Sciatic nerve (tissue), 2 donors: ENCODE results near the gene OR4L1. TPM values are rescaled to one million over a fixed set of nuclear protein-coding genes. Genes with fewer than 3 reads are reported as not detected.
"Not testable (repeated sequence)": the region's sequence is repeated elsewhere in the genome, so short reads cannot be mapped to it uniquely, and the experiment has no call there.

Experiments used
- ATAC-seq: fragments of 200-7000 bp; cut with Tn5 transposase; one replicate; pipeline ENCODE4 v1.9.1; 2020; ENCODE audit warnings: mild to moderate bottlenecking, moderate library complexity
- DNase-seq: peaks from one replicate; pipeline ENCODE4 v3.0.0-alpha.2; 2020; ENCODE audit warnings: low spot score
- intact Hi-C: fragments of 100-400 bp; cut with DNase I; formaldehyde crosslinking; loops from one replicate; pipeline ENCODE4 v1.14.2; 2022
- total RNA-seq: library from RNA; stranded (reverse); fragmentation: NEBNext Ultra II Directional; extraction: Animal tissue kit (Norgen Biotek cat#: 25700); gene quantifications from one replicate; pipeline ENCODE4 v1.2.1, GENCODE V29; 2021
- donor health status: DM: no; HTN: no; CAD: no.
- donor health status: DM: no; HTN: no; CAD: no.

Gene OR4L1, protein sequence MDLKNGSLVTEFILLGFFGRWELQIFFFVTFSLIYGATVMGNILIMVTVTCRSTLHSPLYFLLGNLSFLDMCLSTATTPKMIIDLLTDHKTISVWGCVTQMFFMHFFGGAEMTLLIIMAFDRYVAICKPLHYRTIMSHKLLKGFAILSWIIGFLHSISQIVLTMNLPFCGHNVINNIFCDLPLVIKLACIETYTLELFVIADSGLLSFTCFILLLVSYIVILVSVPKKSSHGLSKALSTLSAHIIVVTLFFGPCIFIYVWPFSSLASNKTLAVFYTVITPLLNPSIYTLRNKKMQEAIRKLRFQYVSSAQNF
- not detected for total RNA-seq

DNA sequence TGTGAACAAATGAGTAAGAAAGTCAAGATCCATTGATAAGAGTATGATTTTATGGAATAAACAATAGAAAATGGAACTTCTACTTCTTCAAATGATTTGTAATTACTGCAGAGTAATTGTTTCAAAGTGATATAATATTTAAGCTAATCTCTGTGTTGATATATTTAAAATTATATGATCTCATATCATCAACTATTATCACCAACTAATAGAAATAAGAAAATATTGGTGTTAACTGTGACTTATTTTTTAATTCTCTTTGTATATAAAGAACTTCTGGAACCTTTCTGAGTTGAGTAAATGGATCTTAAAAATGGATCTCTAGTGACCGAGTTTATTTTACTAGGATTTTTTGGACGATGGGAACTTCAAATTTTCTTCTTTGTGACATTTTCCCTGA is at the start of gene OR4L1:
Gene OR4L1, plus strand, starts transcription at position 301 of the 400 bp plus-strand sequence. Its CDS starts 0 bp downstream, at position 301.
- DNase-seq, result no peak
- no peak for ATAC-seq
- intact Hi-C loops, result no loop called here

DNA sequence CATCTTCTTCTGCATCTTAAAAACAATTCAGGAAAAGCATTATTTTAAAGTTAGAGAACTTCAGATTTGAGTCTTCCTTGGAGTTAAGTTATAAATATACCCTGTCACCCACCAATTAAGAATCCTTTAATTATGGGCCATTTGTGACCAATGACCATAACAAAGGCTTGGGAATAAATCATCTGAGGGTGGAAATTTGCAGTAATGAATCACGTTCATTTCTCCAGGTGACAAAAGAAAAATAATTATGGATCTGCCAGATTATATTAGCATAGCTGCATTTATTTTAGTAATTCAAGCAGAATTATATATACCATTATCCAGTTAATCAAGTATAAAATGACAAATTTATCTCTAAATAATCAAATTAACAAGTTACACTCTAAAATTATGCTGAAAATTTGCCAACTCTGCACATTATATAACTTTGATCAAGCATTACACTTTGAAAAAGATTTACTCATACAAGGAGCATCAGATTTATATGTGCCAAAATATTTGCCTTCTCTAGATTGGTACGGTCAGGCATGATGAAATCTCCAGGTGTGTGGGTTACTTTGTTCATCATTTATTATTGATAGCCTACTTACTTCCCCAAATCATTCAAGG is 40.5 kb upstream of the OR4L1 start, which contains the start of gene OR4K14:
Gene OR4K14, minus strand, starts transcription at position 51 of the 609 bp plus-strand sequence. CDS start 4,114 bp downstream, outside the sequence.
- ATAC-seq (no peak), DNase-seq (no peak)
- intact Hi-C loops, result no loop called here

DNA sequence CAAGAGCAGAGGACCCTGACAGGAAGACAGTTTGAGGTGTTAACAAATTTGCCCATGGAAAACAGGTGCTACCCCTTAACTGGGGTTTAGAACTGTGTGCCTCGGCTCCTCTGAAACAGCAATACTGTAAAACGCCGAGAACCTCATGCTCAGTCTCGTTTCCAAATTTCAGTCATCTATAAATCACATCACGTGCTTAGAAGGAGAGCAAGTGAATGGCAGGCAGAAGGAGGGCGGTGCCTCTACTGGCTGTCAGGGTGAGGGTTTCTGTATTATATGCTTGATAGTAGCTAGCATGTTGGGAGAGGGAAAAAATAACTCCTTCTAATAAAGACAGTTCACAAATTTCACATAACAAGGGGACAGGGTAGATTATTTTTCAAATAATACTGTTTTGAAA is 28.8 kb upstream of the OR4L1 start:
- DNase-seq, result no peak
- ATAC-seq, result no peak
- intact Hi-C loops, result no loop called here

DNA sequence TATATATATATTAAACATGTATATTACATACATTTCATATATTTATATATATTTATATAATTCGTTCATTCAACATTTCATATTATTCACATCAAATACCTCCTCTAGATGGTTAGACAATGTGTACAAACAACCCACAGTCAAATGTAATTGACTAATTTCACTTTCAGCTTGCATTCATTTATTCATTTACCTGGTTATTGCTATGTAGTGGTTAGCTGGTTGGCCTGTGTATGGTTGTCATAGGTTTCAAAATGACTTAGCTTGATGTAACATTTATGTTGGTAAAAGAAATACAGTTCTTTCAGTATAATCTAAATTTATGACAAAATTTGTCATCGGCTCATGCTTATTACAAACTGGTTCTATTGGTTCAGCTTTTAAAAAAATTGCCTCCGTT is 24.4 kb upstream of the OR4L1 start:
- ATAC-seq, result no peak
- intact Hi-C loops, result no loop called here
- DNase-seq, result no peak

DNA sequence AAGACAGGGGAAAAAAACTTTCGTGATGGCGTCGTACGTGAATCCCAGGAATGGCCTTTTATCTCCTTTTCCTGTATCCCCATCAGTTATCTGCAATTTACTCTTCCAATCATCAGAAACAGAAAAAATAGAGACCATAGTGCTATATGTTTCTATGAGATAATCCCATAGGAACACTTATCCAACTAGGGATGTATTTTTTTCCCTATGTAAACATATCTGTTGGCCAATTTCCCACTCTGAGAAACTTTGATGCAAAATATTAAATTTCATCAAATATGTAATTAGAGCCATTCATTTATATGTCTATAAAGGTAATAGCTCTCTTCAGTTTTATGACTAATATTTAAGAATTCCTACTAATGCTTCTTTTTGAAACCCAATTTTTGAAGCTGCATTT is 23.9 kb upstream of the OR4L1 start, which contains the start of gene OR4K13:
Gene OR4K13, minus strand, starts transcription at position 101 of the 400 bp plus-strand sequence. CDS start 1,280 bp downstream, outside the sequence.
- ATAC-seq (no peak), DNase-seq (no peak)
- intact Hi-C loops, result no loop called here

DNA sequence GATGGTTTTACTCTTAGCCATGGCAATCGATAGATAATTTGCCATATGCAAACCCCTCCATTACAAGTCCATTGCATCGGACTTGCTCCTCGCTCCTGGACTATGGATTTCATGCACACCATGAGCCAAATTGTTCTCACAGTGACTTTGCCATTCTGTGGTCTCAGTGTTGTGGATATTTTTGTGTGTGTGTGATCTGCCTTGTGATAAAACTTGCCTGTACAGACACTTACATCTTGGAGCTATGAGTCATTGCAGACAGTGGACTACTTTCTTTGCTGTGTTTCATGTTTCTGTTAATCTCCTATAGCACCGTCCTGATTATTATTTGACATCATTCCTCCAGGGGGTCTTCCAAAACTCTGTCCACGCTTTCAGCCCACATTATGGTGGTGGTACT is 15.6 kb upstream of the OR4L1 start:
- DNase-seq (no peak), ATAC-seq (no peak)
- intact Hi-C loops, result no loop called here

DNA sequence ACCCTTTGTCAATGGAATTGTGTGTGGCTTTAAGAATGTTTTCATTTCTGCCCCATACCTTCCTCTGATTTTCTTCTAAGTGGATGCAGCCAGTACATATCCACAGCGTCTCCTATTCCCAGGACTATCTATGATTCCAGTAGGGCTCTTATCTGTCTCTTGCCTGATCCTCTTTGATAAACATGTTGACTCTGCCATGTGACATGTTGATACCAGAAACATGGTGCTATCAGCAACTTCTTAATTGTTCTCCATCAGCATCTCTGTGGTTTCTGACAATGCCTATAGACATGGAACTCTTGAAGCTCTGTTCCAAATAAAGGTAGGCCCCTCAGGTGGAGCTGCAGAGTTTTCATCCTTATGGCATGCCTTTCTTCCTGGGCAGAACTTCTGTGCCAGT is 11.6 kb upstream of the OR4L1 start:
- DNase-seq, result no peak
- no peak for ATAC-seq
- intact Hi-C loops, result no loop called here

DNA sequence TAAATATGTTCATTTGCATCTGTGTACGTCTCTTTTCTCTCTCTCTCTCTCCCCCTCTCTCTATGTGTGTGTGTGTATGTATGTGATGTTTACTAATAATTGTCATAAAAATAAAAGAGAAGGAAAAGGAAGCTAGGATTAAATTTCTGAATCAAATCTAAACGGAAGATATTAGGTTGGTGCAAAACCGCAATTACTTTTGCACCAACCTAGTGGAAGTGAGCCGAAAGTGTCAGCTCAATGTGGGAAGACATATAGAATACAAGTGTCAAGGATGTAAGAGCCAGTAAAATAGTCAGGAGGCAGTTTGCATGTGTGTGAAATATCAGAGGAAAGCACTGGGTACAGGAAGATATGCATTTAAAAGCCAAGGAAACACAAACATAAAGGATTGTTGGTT is 32.2 kb downstream of the OR4L1 start:
- DNase-seq (no peak), ATAC-seq (no peak)
- intact Hi-C loops, result no loop called here

DNA sequence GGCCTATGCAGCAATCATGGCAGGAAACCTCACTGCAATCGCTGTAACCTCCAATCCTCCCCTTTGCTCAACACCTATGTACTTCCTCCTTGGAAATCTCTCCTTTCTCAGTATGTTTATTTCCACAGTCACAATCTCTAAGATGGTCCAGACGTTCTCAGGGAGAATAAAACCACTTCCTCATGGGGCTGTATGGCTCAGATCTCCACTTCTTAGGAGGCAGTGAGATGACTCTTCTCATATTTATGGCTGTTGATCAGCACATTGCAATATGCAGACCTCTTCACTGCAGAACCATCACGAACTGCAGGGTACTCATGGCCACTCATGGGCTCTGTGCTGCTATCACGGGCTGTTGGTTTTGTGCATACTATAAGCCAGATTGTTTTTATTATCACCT is 33.6 kb downstream of the OR4L1 start:
- no peak for DNase-seq
- ATAC-seq, result no peak
- intact Hi-C loops, result no loop called here

DNA sequence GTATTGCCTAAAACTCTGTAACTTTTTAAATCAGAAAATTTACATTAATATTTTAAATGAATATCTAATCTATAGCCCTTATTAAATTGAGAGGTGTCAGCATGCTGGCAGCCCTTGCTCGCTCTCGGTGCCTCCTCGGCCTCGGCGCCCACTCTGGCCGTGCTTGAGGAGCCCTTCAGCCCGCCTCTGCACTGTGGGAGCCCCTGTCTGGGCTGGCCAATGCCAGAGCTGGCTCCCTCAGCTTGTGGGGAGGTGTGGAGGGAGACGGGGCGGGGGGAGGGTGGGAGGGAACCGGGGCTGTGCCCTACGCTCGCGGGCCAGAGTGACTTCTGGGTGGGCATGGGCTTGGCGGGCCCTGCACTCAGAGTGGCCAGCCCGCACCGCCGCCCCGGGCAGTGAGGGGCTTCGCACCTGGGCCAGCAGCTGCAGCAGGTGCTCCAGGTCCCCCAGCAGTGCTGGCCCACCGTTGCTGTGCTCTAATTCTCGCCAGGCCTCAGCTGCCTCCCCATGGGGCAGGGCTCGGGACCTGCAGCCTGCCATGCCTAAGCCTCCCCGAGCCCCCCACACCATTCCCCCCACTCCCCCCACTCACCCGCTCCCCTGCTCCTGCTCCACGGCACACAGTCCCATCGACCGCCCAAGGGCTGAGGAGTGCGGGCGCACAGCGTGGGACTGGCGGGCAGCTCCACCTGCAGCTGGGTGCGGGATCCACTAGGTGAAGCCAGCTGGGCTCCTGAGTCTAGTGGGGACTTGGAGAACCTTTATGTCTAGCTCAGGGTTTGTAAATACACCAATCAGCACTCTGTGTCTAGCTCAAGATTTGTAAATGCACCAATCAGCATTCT is 39.3 kb downstream of the OR4L1 start:
- DNase-seq, intact Hi-C loops, ATAC-seq: not testable (repeated sequence)

DNA sequence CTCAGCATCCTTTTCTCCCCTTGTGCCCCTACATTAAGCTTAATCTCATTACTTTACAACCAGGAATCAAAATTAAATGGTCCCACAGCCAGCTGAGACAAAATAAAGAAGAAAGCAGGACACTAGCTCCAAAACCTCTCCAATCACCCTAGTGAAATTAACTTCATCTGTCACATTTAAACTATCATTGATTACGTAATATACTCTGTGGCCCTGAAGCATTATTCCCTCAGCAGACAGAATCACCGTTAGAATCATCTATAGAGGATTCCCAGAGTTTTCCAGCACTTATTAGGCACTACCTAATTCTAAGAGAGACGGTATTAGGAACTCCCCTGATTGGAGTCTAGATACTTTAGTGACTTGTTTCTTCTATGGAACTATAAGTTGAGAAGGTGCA is 50.6 kb downstream of the OR4L1 start, which contains the start of gene OR4K17:
Gene OR4K17, plus strand, starts transcription at position 302 of the 400 bp plus-strand sequence. CDS start 6,761 bp downstream, outside the sequence.
- ATAC-seq, result no peak
- no peak for DNase-seq
- intact Hi-C loops, result no loop called here

Other genes with a start within 250 kb of the OR4L1 start
- gene OR4K2, start 184.9 kb upstream of the OR4L1 start, total RNA-seq, result not detected
- not detected for gene OR4K5, start 139.4 kb upstream of the OR4L1 start, total RNA-seq
- not detected for gene OR4K1, start 129.1 kb upstream of the OR4L1 start, total RNA-seq
- gene OR4K15, start 84.5 kb upstream of the OR4L1 start, total RNA-seq, result not detected
- gene OR4Q2, start 57.9 kb upstream of the OR4L1 start, total RNA-seq, result not detected
- gene OR4K14, start 40.7 kb upstream of the OR4L1 start, total RNA-seq, result not detected
- not detected for gene OR4K13, start 24.0 kb upstream of the OR4L1 start, total RNA-seq
- gene OR4K17, start 50.7 kb downstream of the OR4L1 start, total RNA-seq, result not detected
- gene OR4N5, start 78.8 kb downstream of the OR4L1 start, total RNA-seq, result not detected
- gene OR11G2, start 130.9 kb downstream of the OR4L1 start, total RNA-seq, result not detected
- not detected for gene OR11H6, start 163.7 kb downstream of the OR4L1 start, total RNA-seq
- not detected for gene OR11H7, start 168.9 kb downstream of the OR4L1 start, total RNA-seq
- gene OR11H4, start 179.2 kb downstream of the OR4L1 start, total RNA-seq, result not detected
- 19.9 TPM for gene TTC5, start 245.9 kb downstream of the OR4L1 start, total RNA-seq